HepG2 (cell line): ENCODE results near the gene MTA2. TPM values are rescaled to one million over a fixed set of nuclear protein-coding genes. Genes with fewer than 3 reads are reported as not detected.
A peak's percentile ranks its signal among the peaks of the same experiment; 100 is the strongest.

ENCODE experiments used
- CC2D1A ChIP-seq: sonication (generic); formaldehyde crosslinking; IDR thresholded peaks from 2 replicates; pipeline ENCODE4 v1.8.1; 2023; ENCODE audit warnings: mild to moderate bottlenecking, missing genetic modification reagents
- DNMT3B ChIP-seq: conservative IDR thresholded peaks from 2 replicates; pipeline ENCODE4 v1.6.1; 2016; ENCODE audit warnings: missing biosample characterization, control low read depth
- FOXJ3 ChIP-seq: sonication (generic); formaldehyde crosslinking; IDR thresholded peaks from 2 replicates; pipeline ENCODE4 v1.4.0; 2020; ENCODE audit warnings: missing genetic modification reagents, mild to moderate bottlenecking, borderline replicate concordance
- MTA1 ChIP-seq: sonication (generic); formaldehyde crosslinking; IDR thresholded peaks from 2 replicates; pipeline ENCODE4 v1.4.0; 2020; ENCODE audit warnings: missing genetic modification reagents, mild to moderate bottlenecking, borderline replicate concordance
- MZF1 ChIP-seq: sonication (generic); formaldehyde crosslinking; IDR thresholded peaks from 2 replicates; pipeline ENCODE4 v1.8.1; 2023; ENCODE audit warnings: mild to moderate bottlenecking, missing genetic modification reagents, borderline replicate concordance
- NR1H2 ChIP-seq: sonication (generic); formaldehyde crosslinking; IDR thresholded peaks from 2 replicates; pipeline ENCODE4 v1.8.1; 2022; ENCODE audit warnings: low read depth, missing genetic modification reagents, borderline replicate concordance
- PATZ1 ChIP-seq: sonication (generic); formaldehyde crosslinking; IDR thresholded peaks from 2 replicates; pipeline ENCODE4 v1.4.0; 2020; ENCODE audit warnings: missing genetic modification reagents
- PAWR ChIP-seq: sonication (generic); formaldehyde crosslinking; IDR thresholded peaks from 2 replicates; pipeline ENCODE4 v1.4.0; 2020; ENCODE audit warnings: missing genetic modification reagents, mild to moderate bottlenecking, borderline replicate concordance
- REXO4 ChIP-seq: sonication (generic); formaldehyde crosslinking; IDR thresholded peaks from 2 replicates; pipeline ENCODE4 v1.8.0; 2022; ENCODE audit warnings: missing genetic modification reagents, mild to moderate bottlenecking, borderline replicate concordance
- TAF15 ChIP-seq: fragments of 200-400 bp; formaldehyde crosslinking; IDR thresholded peaks from one replicate; pipeline ENCODE4 v1.6.1; 2018; ENCODE audit warnings: mild to moderate bottlenecking, low read depth, low read length; ENCODE audit not compliant: poor library complexity, severe bottlenecking
- TP53 ChIP-seq: sonication (generic); formaldehyde crosslinking; conservative IDR thresholded peaks from 2 replicates; pipeline ENCODE4 v1.4.0; 2020; ENCODE audit warnings: missing genetic modification reagents
- ZMYM2 ChIP-seq: sonication (generic); formaldehyde crosslinking; IDR thresholded peaks from 2 replicates; pipeline ENCODE4 v1.8.0; 2022; ENCODE audit warnings: mild to moderate bottlenecking, missing genetic modification reagents
- ZNF275 ChIP-seq: sonication (generic); formaldehyde crosslinking; IDR thresholded peaks from 2 replicates; pipeline ENCODE4 v1.8.0; 2022; ENCODE audit warnings: missing genetic modification reagents, mild to moderate bottlenecking, inconsistent platforms, borderline replicate concordance
- ZNF615 ChIP-seq: sonication (generic); formaldehyde crosslinking; IDR thresholded peaks from 2 replicates; pipeline ENCODE4 v1.5.0; 2020; ENCODE audit warnings: mild to moderate bottlenecking, missing genetic modification reagents, borderline replicate concordance
- ZNF768 ChIP-seq: sonication (generic); formaldehyde crosslinking; IDR thresholded peaks from 2 replicates; pipeline ENCODE4 v1.4.0; 2020; ENCODE audit warnings: missing genetic modification reagents
- polyA plus RNA-seq, 8 experiments: library from polyadenylated mRNA; depleted of rRNA in 3 of 8; stranded (reverse) in 7 of 8; unstranded in 1 of 8; fragments of >200 nt; fragmentation: Illumina TruSeq in 4 of 8; extraction: Trizol in 4 of 8; gene quantifications; 2 replicates each; pipeline versions ENCODE4 v1.2.1 to v1.2.3, GENCODE V29; 2011 to 2016; ENCODE audit warnings: low read depth in 4 of 8, missing spikeins in 1 of 8, mixed read lengths in 1 of 8; ENCODE audit not compliant: insufficient read depth in 1 of 8
- total RNA-seq, 5 experiments: library from RNA; depleted of rRNA; stranded (reverse); fragments of >200 nt; fragmentation: Illumina TruSeq; extraction: Trizol; gene quantifications; 2 replicates each; pipeline ENCODE4 v1.2.3, GENCODE V29; 2016; ENCODE audit warnings: low read depth in 1 of 5
- TF ChIP-seq, protein P1 (sequence below): sonication (generic); formaldehyde crosslinking; IDR thresholded peaks from 2 replicates; pipeline ENCODE4 v1.9.0; 2022; ENCODE audit warnings: missing genetic modification reagents, mild to moderate bottlenecking, borderline replicate concordance
- TF ChIP-seq, protein P2 (sequence below): sonication (generic); formaldehyde crosslinking; IDR thresholded peaks from 2 replicates; pipeline ENCODE4 v1.4.0; 2020; ENCODE audit warnings: missing genetic modification reagents, mild to moderate bottlenecking, borderline replicate concordance
- TF ChIP-seq, protein P3 (sequence below): sonication (generic); formaldehyde crosslinking; IDR thresholded peaks from 2 replicates; pipeline ENCODE4 v1.4.0; 2020; ENCODE audit warnings: missing genetic modification reagents

The MTA2 gene
- total and polyA plus RNA-seq, 2 of the 13 experiments (the other 11 are each of a cell fraction or from before 2014, with no cell fraction given) = 14.0 to 70.0 TPM

DNA sequence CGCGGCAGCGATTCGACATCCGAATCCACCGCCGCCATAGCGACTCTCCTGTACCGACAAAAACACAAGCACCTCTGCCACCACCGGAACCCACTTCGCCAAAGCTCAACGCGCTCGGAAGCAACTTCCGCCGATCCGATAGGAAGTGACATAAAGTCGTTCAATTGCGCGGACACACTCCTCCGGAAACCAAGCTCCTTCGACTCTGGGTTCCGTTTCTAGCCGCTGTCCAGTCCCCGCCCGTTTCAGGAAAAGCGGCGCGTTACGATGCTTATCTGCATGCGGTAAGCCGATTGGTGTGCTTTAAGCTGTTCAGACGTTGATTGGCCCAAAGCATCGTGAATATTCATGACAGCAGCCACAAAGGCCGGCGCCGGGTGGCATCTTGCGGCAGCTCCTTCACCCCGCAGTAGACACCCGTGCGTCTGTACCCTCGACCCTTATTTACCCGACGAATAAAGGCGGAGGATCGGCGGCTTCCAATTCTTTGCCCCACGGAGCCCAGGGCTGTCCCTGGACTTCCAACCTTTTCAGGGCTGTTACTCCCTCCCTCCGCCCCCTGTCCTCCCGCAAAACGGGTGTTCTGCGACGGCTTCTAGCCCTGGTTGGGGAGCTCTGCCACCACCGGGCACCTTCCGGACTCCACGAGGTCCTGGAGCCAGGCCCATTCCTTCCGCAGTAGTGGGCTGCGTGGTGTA is 10.1 kb downstream of the MTA2 start, which contains the start of gene TUT1 (continued):
- TF ChIP-seq, protein P1, sequence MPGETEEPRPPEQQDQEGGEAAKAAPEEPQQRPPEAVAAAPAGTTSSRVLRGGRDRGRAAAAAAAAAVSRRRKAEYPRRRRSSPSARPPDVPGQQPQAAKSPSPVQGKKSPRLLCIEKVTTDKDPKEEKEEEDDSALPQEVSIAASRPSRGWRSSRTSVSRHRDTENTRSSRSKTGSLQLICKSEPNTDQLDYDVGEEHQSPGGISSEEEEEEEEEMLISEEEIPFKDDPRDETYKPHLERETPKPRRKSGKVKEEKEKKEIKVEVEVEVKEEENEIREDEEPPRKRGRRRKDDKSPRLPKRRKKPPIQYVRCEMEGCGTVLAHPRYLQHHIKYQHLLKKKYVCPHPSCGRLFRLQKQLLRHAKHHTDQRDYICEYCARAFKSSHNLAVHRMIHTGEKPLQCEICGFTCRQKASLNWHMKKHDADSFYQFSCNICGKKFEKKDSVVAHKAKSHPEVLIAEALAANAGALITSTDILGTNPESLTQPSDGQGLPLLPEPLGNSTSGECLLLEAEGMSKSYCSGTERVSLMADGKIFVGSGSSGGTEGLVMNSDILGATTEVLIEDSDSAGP (CRISPR knock-in tag) = peak; percentile 85
- TF ChIP-seq PATZ1 (CRISPR knock-in tag) = peak; percentile 58
- 0 out of 2 replicates have a peak, but pooled peaks have one; percentile 26 for TF ChIP-seq CC2D1A (CRISPR knock-in tag)
- TF ChIP-seq MZF1 (CRISPR knock-in tag) = no peak; the same call in 1 of the 2 replicates
- TF ChIP-seq MTA1 (CRISPR knock-in tag) = peak; percentile 25; the same call in 1 of the 2 replicates
- no peak for TF ChIP-seq FOXJ3 (CRISPR knock-in tag)
- no peak for TF ChIP-seq TAF15
- TF ChIP-seq, protein P2, sequence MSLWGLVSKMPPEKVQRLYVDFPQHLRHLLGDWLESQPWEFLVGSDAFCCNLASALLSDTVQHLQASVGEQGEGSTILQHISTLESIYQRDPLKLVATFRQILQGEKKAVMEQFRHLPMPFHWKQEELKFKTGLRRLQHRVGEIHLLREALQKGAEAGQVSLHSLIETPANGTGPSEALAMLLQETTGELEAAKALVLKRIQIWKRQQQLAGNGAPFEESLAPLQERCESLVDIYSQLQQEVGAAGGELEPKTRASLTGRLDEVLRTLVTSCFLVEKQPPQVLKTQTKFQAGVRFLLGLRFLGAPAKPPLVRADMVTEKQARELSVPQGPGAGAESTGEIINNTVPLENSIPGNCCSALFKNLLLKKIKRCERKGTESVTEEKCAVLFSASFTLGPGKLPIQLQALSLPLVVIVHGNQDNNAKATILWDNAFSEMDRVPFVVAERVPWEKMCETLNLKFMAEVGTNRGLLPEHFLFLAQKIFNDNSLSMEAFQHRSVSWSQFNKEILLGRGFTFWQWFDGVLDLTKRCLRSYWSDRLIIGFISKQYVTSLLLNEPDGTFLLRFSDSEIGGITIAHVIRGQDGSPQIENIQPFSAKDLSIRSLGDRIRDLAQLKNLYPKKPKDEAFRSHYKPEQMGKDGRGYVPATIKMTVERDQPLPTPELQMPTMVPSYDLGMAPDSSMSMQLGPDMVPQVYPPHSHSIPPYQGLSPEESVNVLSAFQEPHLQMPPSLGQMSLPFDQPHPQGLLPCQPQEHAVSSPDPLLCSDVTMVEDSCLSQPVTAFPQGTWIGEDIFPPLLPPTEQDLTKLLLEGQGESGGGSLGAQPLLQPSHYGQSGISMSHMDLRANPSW (CRISPR knock-in tag) = peak; percentile 84
- no peak; the same call in 1 of the 2 replicates for TF ChIP-seq ZNF615 (CRISPR knock-in tag)
- TF ChIP-seq ZMYM2 = no peak
- TF ChIP-seq, protein P3, sequence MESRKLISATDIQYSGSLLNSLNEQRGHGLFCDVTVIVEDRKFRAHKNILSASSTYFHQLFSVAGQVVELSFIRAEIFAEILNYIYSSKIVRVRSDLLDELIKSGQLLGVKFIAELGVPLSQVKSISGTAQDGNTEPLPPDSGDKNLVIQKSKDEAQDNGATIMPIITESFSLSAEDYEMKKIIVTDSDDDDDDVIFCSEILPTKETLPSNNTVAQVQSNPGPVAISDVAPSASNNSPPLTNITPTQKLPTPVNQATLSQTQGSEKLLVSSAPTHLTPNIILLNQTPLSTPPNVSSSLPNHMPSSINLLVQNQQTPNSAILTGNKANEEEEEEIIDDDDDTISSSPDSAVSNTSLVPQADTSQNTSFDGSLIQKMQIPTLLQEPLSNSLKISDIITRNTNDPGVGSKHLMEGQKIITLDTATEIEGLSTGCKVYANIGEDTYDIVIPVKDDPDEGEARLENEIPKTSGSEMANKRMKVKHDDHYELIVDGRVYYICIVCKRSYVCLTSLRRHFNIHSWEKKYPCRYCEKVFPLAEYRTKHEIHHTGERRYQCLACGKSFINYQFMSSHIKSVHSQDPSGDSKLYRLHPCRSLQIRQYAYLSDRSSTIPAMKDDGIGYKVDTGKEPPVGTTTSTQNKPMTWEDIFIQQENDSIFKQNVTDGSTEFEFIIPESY (CRISPR knock-in tag) = peak; percentile 73; the same call in 1 of the 2 replicates
- TF ChIP-seq NR1H2 (CRISPR knock-in tag) = no peak
- no peak for TF ChIP-seq REXO4
- no peak; the same call in 1 of the 2 replicates for TF ChIP-seq ZNF768 (CRISPR knock-in tag)
- TF ChIP-seq DNMT3B (CRISPR knock-in tag) = no peak; the same call in 1 of the 2 replicates
- no peak for TF ChIP-seq PAWR (CRISPR knock-in tag)
- 0 out of 2 replicates have a peak, but pooled peaks have one; percentile 22 for TF ChIP-seq TP53 (CRISPR knock-in tag)
- TF ChIP-seq ZNF275 (CRISPR knock-in tag) = no peak; the same call in 1 of the 2 replicates
